HepG2 (cell line): ENCODE results near the gene BSN. TPM values are rescaled to one million over a fixed set of nuclear protein-coding genes. Genes with fewer than 3 reads are reported as not detected.

Experiments
- BORCS8-MEF2B ChIP-seq: sonication (generic); formaldehyde crosslinking; IDR thresholded peaks from 2 replicates; pipeline ENCODE4 v1.8.0; 2022; ENCODE audit warnings: mild to moderate bottlenecking, missing genetic modification reagents
- BRF2 ChIP-seq: sonication (generic); formaldehyde crosslinking; IDR thresholded peaks from 2 replicates; pipeline ENCODE4 v1.8.1; 2022; ENCODE audit warnings: mild to moderate bottlenecking, missing genetic modification reagents
- ELF3 ChIP-seq: IDR thresholded peaks from 2 replicates; pipeline ENCODE4 v1.6.1; 2016; ENCODE audit warnings: missing genetic modification reagents, missing compliant biosample characterization
- EP300 ChIP-seq, 3 experiments: sonication (generic) in 1 of 3; formaldehyde crosslinking in 1 of 3; IDR thresholded peaks; 2 replicates each; pipeline versions ENCODE4 v1.5.1 to v1.6.1; 2011 to 2020; ENCODE audit warnings: low read depth in 2 of 3, low read length in 2 of 3, borderline replicate concordance in 1 of 3, improper control_type of control experiment in 1 of 3, mild to moderate bottlenecking in 1 of 3, missing genetic modification reagents in 1 of 3, moderate library complexity in 1 of 3
- GABPA ChIP-seq, 2 experiments: IDR thresholded peaks; 2 replicates each; pipeline ENCODE4 v1.6.1; 2011 to 2016; ENCODE audit warnings: low read depth in 2 of 2, low read length in 1 of 2, missing biosample characterization in 1 of 2, missing genetic modification characterization in 1 of 2
- HOXA9 ChIP-seq: sonication (generic); formaldehyde crosslinking; IDR thresholded peaks from 2 replicates; pipeline ENCODE4 v1.8.1; 2022; ENCODE audit warnings: missing genetic modification reagents, mild to moderate bottlenecking, moderate library complexity, borderline replicate concordance
- MIXL1 ChIP-seq: IDR thresholded peaks from 2 replicates; pipeline ENCODE4 v1.6.1; 2016
- REPIN1 ChIP-seq: sonication (generic); formaldehyde crosslinking; IDR thresholded peaks from 2 replicates; pipeline ENCODE4 v1.8.0; 2022; ENCODE audit warnings: missing genetic modification reagents, low read depth, mild to moderate bottlenecking, borderline replicate concordance
- RFXANK ChIP-seq: IDR thresholded peaks from 2 replicates; pipeline ENCODE4 v1.6.1; 2016
- SETDB1 ChIP-seq: sonication (generic); formaldehyde crosslinking; IDR thresholded peaks from 2 replicates; pipeline ENCODE4 v1.5.1; 2020; ENCODE audit warnings: missing genetic modification reagents, mild to moderate bottlenecking, borderline replicate concordance
- TBX3 ChIP-seq: fragments of 450-650 bp; IDR thresholded peaks from 2 replicates; pipeline ENCODE4 v1.6.1; 2017; ENCODE audit warnings: antibody characterized with exemption, mild to moderate bottlenecking, inconsistent platforms, borderline replicate concordance
- TFE3 ChIP-seq: IDR thresholded peaks from 2 replicates; pipeline ENCODE4 v1.6.1; 2016
- ZNF232 ChIP-seq: sonication (generic); formaldehyde crosslinking; IDR thresholded peaks from 2 replicates; pipeline ENCODE4 v1.4.0; 2020; ENCODE audit warnings: missing genetic modification reagents, borderline replicate concordance
- ZNF260 ChIP-seq: sonication (generic); formaldehyde crosslinking; IDR thresholded peaks from 2 replicates; pipeline ENCODE4 v1.4.0; 2020; ENCODE audit warnings: missing genetic modification reagents, low read depth, mild to moderate bottlenecking, borderline replicate concordance
- ZNF510 ChIP-seq: sonication (generic); formaldehyde crosslinking; IDR thresholded peaks from 2 replicates; pipeline ENCODE4 v1.4.0; 2020; ENCODE audit warnings: low read depth, mild to moderate bottlenecking, missing genetic modification reagents
- ZNF550 ChIP-seq: sonication (generic); formaldehyde crosslinking; IDR thresholded peaks from 2 replicates; pipeline ENCODE4 v1.4.0; 2020; ENCODE audit warnings: mild to moderate bottlenecking, missing genetic modification reagents, borderline replicate concordance
- ZNF567 ChIP-seq: sonication (generic); formaldehyde crosslinking; IDR thresholded peaks from 2 replicates; pipeline ENCODE4 v1.8.1; 2023; ENCODE audit warnings: mild to moderate bottlenecking, missing genetic modification reagents, borderline replicate concordance
- ZNF747 ChIP-seq: sonication (generic); formaldehyde crosslinking; IDR thresholded peaks from 2 replicates; pipeline ENCODE4 v1.8.1; 2023; ENCODE audit warnings: missing genetic modification reagents, mild to moderate bottlenecking, borderline replicate concordance
- ZNF75D ChIP-seq: sonication (generic); formaldehyde crosslinking; IDR thresholded peaks from 2 replicates; pipeline ENCODE4 v1.8.1; 2023; ENCODE audit warnings: missing genetic modification reagents, mild to moderate bottlenecking, borderline replicate concordance
- ZNF773 ChIP-seq: sonication (generic); formaldehyde crosslinking; IDR thresholded peaks from 2 replicates; pipeline ENCODE4 v1.4.0; 2020; ENCODE audit warnings: missing genetic modification reagents, borderline replicate concordance
- polyA plus RNA-seq, 8 experiments: library from polyadenylated mRNA; depleted of rRNA in 3 of 8; stranded (reverse) in 7 of 8; unstranded in 1 of 8; fragments of >200 nt; fragmentation: Illumina TruSeq in 4 of 8; extraction: Trizol in 4 of 8; gene quantifications; 2 replicates each; pipeline versions ENCODE4 v1.2.1 to v1.2.3, GENCODE V29; 2011 to 2016; ENCODE audit warnings: low read depth in 4 of 8, missing spikeins in 1 of 8, mixed read lengths in 1 of 8; ENCODE audit not compliant: insufficient read depth in 1 of 8
- total RNA-seq, 5 experiments: library from RNA; depleted of rRNA; stranded (reverse); fragments of >200 nt; fragmentation: Illumina TruSeq; extraction: Trizol; gene quantifications; 2 replicates each; pipeline ENCODE4 v1.2.3, GENCODE V29; 2016; ENCODE audit warnings: low read depth in 1 of 5
- TF ChIP-seq, protein P1 (sequence below): sonication (generic); formaldehyde crosslinking; IDR thresholded peaks from 2 replicates; pipeline ENCODE4 v1.5.1; 2020; ENCODE audit warnings: missing genetic modification reagents, mild to moderate bottlenecking, borderline replicate concordance

Gene BSN
- total and polyA plus RNA-seq, 2 of the 13 experiments (the other 11 are each of a cell fraction or from before 2014, with no cell fraction given) = 0.42 to 0.86 TPM

DNA sequence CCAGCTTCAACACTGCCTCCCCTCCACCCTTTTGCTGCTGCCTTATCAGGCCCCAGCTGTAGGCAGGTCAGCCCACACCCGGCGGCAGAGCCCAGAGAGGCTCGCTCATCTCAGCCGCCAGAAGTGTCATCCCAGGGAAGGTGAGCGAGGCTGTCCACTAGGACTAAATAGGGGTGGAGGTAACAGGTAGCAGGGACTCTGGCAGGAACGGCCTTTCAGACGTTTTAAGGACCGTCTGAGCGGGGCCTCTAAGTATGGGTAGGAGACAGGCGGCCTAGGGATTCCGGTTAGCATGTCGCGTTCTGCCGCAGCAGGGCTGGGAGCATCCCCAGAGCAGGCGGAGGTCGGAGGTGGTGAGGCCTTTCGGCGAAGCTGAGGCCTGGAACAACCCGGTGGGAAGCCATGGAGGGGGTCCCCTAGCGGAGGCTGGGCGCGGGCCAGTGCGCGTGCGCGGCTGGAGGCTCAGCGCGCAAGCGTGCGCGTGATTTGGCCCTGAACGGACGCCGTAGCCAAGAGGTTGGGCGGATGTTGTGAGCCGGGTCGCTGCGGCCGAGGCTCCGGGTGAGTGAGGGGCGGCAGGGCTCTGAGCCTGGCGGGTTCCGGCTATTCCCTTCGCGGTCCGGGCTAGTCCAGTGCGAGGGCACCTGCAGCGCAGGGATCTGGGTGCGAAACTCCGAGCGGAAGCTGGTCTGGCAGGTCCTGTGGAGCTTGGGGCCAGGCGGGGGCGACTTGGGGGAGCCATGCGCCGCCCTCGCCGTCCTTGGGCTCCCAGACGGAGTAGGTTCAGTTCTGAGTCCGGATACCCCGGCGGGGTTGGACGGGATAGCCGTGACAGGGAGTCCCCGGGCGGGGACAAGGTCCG, 135.0 kb downstream of the BSN start, which contains the start of the genes MST1 and RNF123 (continued):
- 0 out of 2 replicates have a peak, but pooled peaks have one; percentile 20 for TF ChIP-seq TBX3
- TF ChIP-seq ZNF773 (CRISPR knock-in tag) = no peak
- TF ChIP-seq TFE3 (CRISPR knock-in tag) = peak; percentile 43; the same call in 1 of the 2 replicates
- TF ChIP-seq HOXA9 (CRISPR knock-in tag) = no peak
- 0 out of 2 replicates have a peak, but pooled peaks have one; percentile 67 for TF ChIP-seq ZNF510 (CRISPR knock-in tag)
- peak; percentile 70; the same call in 1 of the 2 replicates for TF ChIP-seq BORCS8-MEF2B (CRISPR knock-in tag)
- TF ChIP-seq RFXANK (CRISPR knock-in tag) = 0 out of 2 replicates have a peak, but pooled peaks have one; percentile 28
- TF ChIP-seq ELF3 (CRISPR knock-in tag) = peak; percentile 35; the same call in 1 of the 2 replicates
- no peak for TF ChIP-seq ZNF232 (CRISPR knock-in tag)
- no peak for TF ChIP-seq SETDB1 (CRISPR knock-in tag)
- TF ChIP-seq ZNF75D = no peak
- no peak for TF ChIP-seq MIXL1 (CRISPR knock-in tag)
- peak; percentile 87 for TF ChIP-seq REPIN1 (CRISPR knock-in tag)
- TF ChIP-seq ZNF747 (CRISPR knock-in tag) = peak; percentile 58; the same call in 1 of the 2 replicates
- TF ChIP-seq ZNF550 (CRISPR knock-in tag) = no peak
- no peak for TF ChIP-seq ZNF567
- peak; percentile 80 for TF ChIP-seq GABPA (IDR thresholded peaks at IDR 0.05; ENCODE audit: low read depth, low read length)
- peak; percentile 90 for TF ChIP-seq GABPA (CRISPR knock-in tag; IDR thresholded peaks at IDR 0.05; ENCODE audit: low read depth)
- TF ChIP-seq ZNF260 = no peak
- no peak for TF ChIP-seq EP300 (IDR thresholded peaks at IDR 0.05; ENCODE audit: low read depth in 2 of 2, low read length in 2 of 2)
- 0 out of 2 replicates have a peak, but pooled peaks have one; percentile 13 for TF ChIP-seq EP300 (CRISPR knock-in tag; IDR thresholded peaks at IDR 0.05; ENCODE audit: borderline replicate concordance)
- TF ChIP-seq, protein P1, sequence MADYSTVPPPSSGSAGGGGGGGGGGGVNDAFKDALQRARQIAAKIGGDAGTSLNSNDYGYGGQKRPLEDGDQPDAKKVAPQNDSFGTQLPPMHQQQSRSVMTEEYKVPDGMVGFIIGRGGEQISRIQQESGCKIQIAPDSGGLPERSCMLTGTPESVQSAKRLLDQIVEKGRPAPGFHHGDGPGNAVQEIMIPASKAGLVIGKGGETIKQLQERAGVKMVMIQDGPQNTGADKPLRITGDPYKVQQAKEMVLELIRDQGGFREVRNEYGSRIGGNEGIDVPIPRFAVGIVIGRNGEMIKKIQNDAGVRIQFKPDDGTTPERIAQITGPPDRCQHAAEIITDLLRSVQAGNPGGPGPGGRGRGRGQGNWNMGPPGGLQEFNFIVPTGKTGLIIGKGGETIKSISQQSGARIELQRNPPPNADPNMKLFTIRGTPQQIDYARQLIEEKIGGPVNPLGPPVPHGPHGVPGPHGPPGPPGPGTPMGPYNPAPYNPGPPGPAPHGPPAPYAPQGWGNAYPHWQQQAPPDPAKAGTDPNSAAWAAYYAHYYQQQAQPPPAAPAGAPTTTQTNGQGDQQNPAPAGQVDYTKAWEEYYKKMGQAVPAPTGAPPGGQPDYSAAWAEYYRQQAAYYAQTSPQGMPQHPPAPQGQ (CRISPR knock-in tag) = no peak
- no peak for TF ChIP-seq BRF2 (CRISPR knock-in tag)
